Medulla oblongata (tissue), 1 donor: ENCODE measurements around the gene PRKN.

Experiments used
- DNase-seq: peaks from one replicate; pipeline ENCODE4 v3.0.0-alpha.2; 2015; ENCODE audit errors: extremely low spot score

PRKN gene

GRCh38 chr6:162187168-162187935 is 540.2 kb downstream of the PRKN start:
- no peak for DNase-seq

GRCh38 chr6:162184465-162184864 is 543.1 kb downstream of the PRKN start:
- no peak for DNase-seq

GRCh38 chr6:162181741-162182401 is 545.7 kb downstream of the PRKN start:
- DNase-seq = no peak

- no peak for DNase-seq
Observed at GRCh38 chr6:162181111-162181510, 546.5 kb downstream of the PRKN start.

- no peak for DNase-seq
Observed at GRCh38 chr6:162179196-162179951, 548.2 kb downstream of the PRKN start.

GRCh38 chr6:162178666-162179065 is 548.9 kb downstream of the PRKN start:
- DNase-seq = no peak

- no peak for DNase-seq
Observed at GRCh38 chr6:162178266-162178665, 549.3 kb downstream of the PRKN start.

GRCh38 chr6:162177746-162178145 is 549.8 kb downstream of the PRKN start:
- peak; percentile 70 for DNase-seq

- DNase-seq = no peak
Observed at GRCh38 chr6:162173466-162173865, 554.1 kb downstream of the PRKN start.

GRCh38 chr6:162165479-162165878 is 562.1 kb downstream of the PRKN start:
- no peak for DNase-seq

GRCh38 chr6:162157167-162157870 is 570.2 kb downstream of the PRKN start:
- DNase-seq = peak; percentile 64

- DNase-seq = no peak
Observed at GRCh38 chr6:162156146-162156545, 571.4 kb downstream of the PRKN start.

GRCh38 chr6:162154930-162155329 is 572.6 kb downstream of the PRKN start:
- no peak for DNase-seq

GRCh38 chr6:162154001-162154400 is 573.6 kb downstream of the PRKN start:
- peak; percentile 47 for DNase-seq

GRCh38 chr6:162153120-162153519 is 574.4 kb downstream of the PRKN start:
- no peak for DNase-seq

GRCh38 chr6:162151021-162151665 is 576.4 kb downstream of the PRKN start:
- peak; percentile 45 for DNase-seq

GRCh38 chr6:162150295-162150694 is 577.3 kb downstream of the PRKN start:
- no peak for DNase-seq

GRCh38 chr6:162149786-162150185 is 577.8 kb downstream of the PRKN start:
- no peak for DNase-seq

GRCh38 chr6:162147805-162148204 is 579.8 kb downstream of the PRKN start:
- no peak for DNase-seq

GRCh38 chr6:162147281-162147680 is 580.3 kb downstream of the PRKN start:
- no peak for DNase-seq

GRCh38 chr6:162140251-162140852 is 587.2 kb downstream of the PRKN start:
- no peak for DNase-seq
